ENCODE data around the gene C18orf32.
"Not testable (repeated sequence)": the region's sequence is repeated elsewhere in the genome, so short reads cannot be mapped to it uniquely, and the experiment has no call there.

DNA sequence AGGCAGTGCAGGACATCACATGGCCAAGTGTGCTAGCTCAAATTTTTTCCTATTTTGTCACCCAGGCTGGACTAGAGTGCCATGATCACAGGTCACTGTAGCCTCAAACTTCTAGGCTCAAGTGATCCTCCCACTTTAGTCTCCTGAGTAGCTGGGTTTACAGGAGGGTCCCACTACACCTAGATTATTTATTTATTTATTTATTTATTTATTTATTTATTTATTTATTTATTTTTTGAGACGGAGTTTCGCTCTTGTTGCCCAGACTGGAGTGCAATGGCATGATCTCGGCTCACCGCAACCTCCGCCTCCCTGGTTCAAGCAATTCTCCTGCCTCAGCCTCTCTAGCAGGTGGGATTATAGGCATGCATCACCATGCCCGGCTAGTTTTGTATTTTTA lies 12.1 kb downstream of the C18orf32 start:
- TF ChIP-seq, protein P1, sequence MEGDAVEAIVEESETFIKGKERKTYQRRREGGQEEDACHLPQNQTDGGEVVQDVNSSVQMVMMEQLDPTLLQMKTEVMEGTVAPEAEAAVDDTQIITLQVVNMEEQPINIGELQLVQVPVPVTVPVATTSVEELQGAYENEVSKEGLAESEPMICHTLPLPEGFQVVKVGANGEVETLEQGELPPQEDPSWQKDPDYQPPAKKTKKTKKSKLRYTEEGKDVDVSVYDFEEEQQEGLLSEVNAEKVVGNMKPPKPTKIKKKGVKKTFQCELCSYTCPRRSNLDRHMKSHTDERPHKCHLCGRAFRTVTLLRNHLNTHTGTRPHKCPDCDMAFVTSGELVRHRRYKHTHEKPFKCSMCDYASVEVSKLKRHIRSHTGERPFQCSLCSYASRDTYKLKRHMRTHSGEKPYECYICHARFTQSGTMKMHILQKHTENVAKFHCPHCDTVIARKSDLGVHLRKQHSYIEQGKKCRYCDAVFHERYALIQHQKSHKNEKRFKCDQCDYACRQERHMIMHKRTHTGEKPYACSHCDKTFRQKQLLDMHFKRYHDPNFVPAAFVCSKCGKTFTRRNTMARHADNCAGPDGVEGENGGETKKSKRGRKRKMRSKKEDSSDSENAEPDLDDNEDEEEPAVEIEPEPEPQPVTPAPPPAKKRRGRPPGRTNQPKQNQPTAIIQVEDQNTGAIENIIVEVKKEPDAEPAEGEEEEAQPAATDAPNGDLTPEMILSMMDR (IDR thresholded peaks at IDR 0.05; ENCODE audit: extremely low read depth in 1 of 2, insufficient read depth in 1 of 2, low read depth in 1 of 2, low read length in 2 of 2), result not testable (repeated sequence)
- not testable (repeated sequence) for TF ChIP-seq POLR2A (IDR thresholded peaks at IDR 0.05; ENCODE audit: low read depth, low read length); FOS (IDR thresholded peaks at IDR 0.05; ENCODE audit: borderline replicate concordance, insufficient read depth, low read length); EZH2 (IDR thresholded peaks at IDR 0.05; ENCODE audit: borderline replicate concordance, low read depth, low read length, severe bottlenecking); POLR2AphosphoS5 (IDR thresholded peaks at IDR 0.05; ENCODE audit: insufficient read depth, low read depth, low read length); MYC (IDR thresholded peaks at IDR 0.05; ENCODE audit: low read depth, low read length); JUN (IDR thresholded peaks at IDR 0.05; ENCODE audit: borderline replicate concordance, insufficient read depth, insufficient read length, low read depth)
- TF ChIP-seq, protein P2, sequence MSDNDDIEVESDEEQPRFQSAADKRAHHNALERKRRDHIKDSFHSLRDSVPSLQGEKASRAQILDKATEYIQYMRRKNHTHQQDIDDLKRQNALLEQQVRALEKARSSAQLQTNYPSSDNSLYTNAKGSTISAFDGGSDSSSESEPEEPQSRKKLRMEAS (IDR thresholded peaks at IDR 0.05; ENCODE audit: insufficient read depth, insufficient read length), result not testable (repeated sequence)

Measured in endothelial cell of umbilical vein (primary cell).